Amniotic stem cell (primary cell): ENCODE measurements around the gene DOK4.
"Not testable (repeated sequence)": the region's sequence is repeated elsewhere in the genome, so short reads cannot be mapped to it uniquely, and the experiment has no call there.

Source experiments
- DNase-seq: peaks from one replicate; lab custom pipeline; 2025; lab: John Stamatoyannopoulos, UW

The DOK4 gene

GRCh38 chr16:57446531-57447185 is 39.6 kb downstream of the DOK4 start:
- DNase-seq = peak; percentile 1

DNA sequence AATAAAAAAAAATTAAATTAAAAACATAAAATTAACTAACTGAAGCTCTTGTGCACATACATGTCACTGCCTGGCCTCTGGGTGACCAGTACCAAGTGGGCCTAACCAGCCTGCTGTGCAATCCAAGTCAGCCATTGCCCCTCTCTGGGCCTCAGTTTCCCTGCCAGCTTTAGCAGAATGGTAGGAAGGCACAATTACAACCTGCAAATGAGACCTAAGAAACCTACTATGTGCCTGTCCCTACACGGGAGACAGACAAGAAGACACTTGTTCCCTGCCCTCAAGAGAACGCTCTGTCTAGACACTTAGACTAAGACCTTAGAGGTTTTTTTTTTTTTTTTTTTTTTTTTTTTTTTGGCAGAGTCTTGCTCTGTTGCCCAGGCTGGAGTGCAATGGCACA is 40.8 kb downstream of the DOK4 start:
- no peak for DNase-seq

GRCh38 chr16:57444711-57445110 is 41.6 kb downstream of the DOK4 start:
- no peak for DNase-seq

DNA sequence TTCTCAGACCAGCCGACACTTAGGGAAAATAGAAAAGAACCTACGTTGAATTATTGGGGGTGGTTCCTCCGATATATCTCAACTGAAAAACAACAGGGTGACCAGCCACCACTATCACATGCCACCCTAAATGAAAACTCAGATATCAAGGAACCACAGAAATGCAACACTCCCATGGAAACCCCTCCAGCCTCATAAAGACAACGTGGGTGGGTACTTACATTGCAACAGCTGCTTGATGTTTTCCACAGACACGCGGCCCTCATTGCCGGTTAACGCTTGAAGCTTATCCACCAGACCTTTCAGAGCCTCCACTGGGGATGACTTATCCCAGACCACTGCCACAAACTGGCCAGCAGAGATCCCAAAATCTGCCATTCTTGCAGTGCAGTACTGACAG is 45.7 kb downstream of the DOK4 start:
- not testable (repeated sequence) for DNase-seq

- DNase-seq = not testable (repeated sequence)
These were observed 46.3 kb downstream of the DOK4 start for GRCh38 chr16:57439947-57440346.

- no peak for DNase-seq
These were observed 50.5 kb downstream of the DOK4 start for GRCh38 chr16:57435838-57436237.

DNA sequence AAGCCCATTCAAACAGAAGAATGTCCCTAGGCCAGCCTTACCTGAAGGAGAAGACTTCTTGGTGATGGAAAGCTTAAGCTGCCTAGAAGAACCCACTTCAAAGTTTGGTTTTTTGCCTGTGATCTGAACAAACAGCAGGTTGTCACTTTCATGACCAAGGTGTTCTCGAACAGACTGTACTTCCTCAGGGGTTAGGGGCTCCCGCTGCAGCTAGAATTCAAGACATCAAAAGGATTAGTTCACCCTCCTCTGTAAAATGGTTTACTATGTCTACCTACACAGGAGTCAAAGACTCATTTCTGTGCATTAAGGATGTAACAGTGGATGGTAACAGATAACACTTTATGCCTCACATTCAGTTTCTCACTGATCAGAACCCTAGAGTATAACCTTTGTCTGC is 52.3 kb downstream of the DOK4 start:
- DNase-seq = no peak

DNA sequence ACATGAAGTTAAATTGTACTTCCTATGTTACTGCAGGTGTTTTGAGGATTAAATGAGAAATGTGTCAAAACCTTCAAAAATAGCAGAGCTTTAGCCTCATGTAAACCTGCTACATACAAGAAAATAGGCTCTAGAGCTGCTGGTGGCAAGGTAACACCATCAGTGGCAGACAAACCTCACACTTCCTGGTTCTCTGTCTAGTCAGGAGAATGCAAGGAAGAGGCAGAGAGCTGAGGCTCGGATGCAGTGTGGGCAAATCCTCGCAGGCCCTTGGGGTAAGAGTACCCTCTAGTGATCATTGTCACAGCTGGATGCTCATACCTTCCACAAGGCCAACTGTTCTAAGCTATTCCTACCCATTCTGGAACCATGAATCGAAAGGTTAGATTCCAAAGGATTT is 53.3 kb downstream of the DOK4 start:
- no peak for DNase-seq

DNA sequence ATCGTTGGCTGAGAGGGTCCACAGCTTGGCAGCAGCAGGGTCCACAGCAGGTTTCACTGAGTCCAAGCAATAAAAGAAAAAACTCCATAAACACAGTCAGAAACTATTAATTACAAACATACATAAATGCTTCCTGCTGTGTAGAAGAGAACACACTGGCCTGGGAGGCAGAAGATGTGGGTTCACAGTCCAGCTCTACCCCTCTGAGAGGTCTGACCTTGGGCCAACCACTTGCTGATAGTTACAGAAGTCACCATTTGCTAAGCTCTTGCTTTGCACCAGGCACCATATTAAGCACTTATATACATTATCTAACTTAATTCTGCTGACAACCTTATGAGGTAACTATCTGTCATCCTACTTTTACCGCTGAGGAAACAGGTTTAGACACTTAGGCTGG is 53.8 kb downstream of the DOK4 start:
- no peak for DNase-seq

DNA sequence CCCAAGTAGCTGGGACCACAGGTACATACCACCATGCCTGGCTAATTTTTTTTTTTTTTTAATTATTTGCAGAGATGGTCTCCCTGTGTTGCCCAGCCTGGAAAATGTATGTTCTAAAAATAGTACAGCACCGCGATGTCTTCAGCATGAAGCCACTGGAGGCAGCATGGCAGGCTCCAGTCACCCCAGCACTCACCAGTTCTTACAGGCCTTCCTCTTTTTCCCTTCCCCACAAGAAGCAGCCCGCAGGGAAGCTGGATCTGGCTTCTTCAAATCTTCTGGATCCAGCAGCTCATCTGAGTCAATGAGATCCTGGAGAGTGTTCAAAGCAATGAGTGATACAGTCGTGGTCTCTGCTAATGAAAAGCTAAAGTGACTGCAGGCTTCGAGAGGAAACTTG is 55.3 kb downstream of the DOK4 start:
- DNase-seq = no peak

- DNase-seq = no peak
These were observed 58.5 kb downstream of the DOK4 start for GRCh38 chr16:57427824-57428223.

GRCh38 chr16:57427307-57427706 is 59.0 kb downstream of the DOK4 start:
- DNase-seq = no peak

- no peak for DNase-seq
These were observed 59.9 kb downstream of the DOK4 start for GRCh38 chr16:57426356-57426755.

DNA sequence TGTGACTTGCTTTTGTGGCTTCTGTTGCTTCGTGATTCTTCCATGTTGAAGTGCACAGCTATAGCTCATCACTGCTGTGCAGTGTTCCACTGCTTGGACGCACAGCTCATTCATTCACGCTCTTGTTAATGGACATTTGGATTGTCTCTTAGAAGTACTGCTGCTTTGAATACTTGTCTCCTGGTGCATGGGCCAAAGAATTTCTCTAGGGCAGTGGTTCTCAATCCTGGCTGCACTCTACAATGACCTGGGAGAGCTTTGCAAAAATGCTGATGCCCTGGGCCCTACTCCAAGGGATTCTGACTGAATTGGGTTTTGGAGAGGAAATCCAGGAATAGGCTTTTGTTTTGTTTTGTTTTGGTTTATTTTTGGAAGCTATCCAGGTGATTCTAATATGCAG is 61.7 kb downstream of the DOK4 start:
- no peak for DNase-seq

- DNase-seq = no peak
These were observed 63.1 kb downstream of the DOK4 start for GRCh38 chr16:57423152-57423551.

- peak; percentile 22 for DNase-seq
These were observed 64.0 kb downstream of the DOK4 start for GRCh38 chr16:57422026-57422944.
